Measurements from ENCODE around the gene CATSPERZ.

Gene CATSPERZ

GRCh38 chr11:64339286-64339685 is 39.1 kb downstream of the CATSPERZ start:
- no peak for FAIRE-seq
- TF ChIP-seq POLR2A (IDR thresholded peaks at IDR 0.05; ENCODE audit: low read depth, low read length) = no peak

DNA sequence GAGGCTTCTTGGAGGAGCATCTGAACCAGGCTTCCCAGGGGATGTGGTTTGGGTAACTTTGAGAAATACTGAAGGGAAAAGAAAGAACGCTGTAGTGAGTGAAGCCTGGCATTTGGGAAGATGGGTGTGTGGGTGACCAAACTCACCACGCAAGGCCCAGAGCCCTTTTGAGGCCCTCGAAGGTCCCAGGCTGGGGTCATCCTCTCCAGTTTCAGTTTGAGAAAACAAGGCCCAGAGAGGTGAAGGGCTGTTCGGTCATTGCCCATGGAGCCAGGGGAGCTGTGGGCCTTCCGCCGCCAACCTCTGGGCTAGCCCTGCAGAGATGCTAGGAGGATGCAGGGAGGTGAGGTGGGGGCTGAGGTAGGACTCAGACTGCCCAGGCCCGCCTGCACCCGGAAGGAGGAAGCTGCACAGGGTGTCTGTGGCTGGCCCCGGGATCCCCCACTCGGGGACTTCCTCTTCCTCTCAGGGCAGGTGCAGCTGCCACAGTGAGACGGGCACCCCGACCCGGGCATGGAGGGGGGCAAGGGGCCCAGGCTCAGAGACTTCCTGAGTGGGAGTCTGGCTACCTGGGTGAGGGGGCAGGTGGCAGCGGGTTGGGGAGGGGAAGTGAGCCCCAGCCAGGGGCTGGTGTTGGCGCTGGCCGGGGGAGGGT is 39.7 kb downstream of the CATSPERZ start, which contains the start of gene CCDC88B:
CCDC88B (plus strand) TSS at position 451 of the 655 bp plus-strand sequence; CDS start at position 514, 63 bp downstream.
- TF ChIP-seq POLR2A (IDR thresholded peaks at IDR 0.05; ENCODE audit: low read depth, low read length) = no peak
- DNase-seq (ENCODE audit: insufficient read length, low spot score) (no peak), FAIRE-seq (no peak)

More at GRCh38 chr11:64339286-64339685, 39.1 kb downstream of the CATSPERZ start:
- DNase-seq (ENCODE audit: insufficient read length, low spot score) = no peak

GRCh38 chr11:64340671-64341335 is 40.6 kb downstream of the CATSPERZ start:
- no peak for FAIRE-seq
- DNase-seq (ENCODE audit: insufficient read length, low spot score) = no peak
- no peak for TF ChIP-seq POLR2A (IDR thresholded peaks at IDR 0.05; ENCODE audit: low read depth, low read length)

- no peak for FAIRE-seq
- TF ChIP-seq POLR2A (IDR thresholded peaks at IDR 0.05; ENCODE audit: low read depth, low read length) = no peak
- DNase-seq (ENCODE audit: insufficient read length, low spot score) = no peak
Measured at GRCh38 chr11:64341429-64341828, 41.3 kb downstream of the CATSPERZ start.

- TF ChIP-seq POLR2A (IDR thresholded peaks at IDR 0.05; ENCODE audit: low read depth, low read length) = peak; percentile 74
- DNase-seq (ENCODE audit: insufficient read length, low spot score) (peak; percentile 90), FAIRE-seq (no peak)
Measured at GRCh38 chr11:64341851-64342791, 42.0 kb downstream of the CATSPERZ start.

DNA sequence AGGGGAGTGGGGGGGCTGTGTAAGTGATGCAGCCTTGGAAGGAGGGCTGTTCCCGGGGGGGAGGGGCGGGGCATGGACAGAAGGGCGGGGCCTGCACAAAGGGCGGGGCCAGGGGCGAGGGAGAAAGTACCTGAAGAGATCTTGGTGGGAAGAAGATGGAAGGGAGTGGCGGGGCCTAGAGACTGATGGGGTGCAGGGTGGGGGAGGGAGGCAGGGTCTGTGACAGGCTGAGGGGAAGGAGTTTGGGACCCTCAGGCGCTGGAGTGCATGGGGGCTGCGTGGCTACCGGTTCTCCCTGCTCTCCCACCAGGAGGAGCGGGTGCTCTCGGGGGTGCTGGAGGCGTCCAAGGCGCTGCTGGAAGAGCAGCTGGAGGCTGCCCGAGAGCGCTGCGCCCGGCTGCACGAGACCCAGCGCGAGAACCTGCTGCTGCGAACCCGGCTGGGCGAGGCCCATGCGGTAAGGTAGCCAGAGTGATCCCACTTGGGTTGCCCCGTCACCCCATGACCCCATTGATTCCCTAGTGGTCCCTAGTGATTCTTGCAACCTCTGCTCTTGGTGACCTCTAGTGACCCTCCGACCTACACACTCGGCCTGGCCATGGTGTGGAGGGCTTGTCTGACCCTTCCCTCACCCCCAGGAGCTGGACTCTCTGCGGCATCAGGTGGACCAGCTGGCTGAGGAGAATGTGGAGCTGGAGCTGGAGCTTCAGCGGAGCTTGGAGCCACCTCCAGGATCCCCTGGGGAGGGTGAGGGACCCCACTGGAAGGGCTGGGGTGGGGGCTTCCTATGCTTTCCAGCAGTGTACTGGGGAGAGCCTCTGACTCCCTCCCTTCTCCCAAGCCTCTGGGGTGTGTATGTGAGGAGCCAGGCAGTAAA is 42.9 kb downstream of the CATSPERZ start:
- DNase-seq (ENCODE audit: insufficient read length, low spot score) (no peak), FAIRE-seq (no peak)
- no peak for TF ChIP-seq POLR2A (IDR thresholded peaks at IDR 0.05; ENCODE audit: low read depth, low read length)

DNA sequence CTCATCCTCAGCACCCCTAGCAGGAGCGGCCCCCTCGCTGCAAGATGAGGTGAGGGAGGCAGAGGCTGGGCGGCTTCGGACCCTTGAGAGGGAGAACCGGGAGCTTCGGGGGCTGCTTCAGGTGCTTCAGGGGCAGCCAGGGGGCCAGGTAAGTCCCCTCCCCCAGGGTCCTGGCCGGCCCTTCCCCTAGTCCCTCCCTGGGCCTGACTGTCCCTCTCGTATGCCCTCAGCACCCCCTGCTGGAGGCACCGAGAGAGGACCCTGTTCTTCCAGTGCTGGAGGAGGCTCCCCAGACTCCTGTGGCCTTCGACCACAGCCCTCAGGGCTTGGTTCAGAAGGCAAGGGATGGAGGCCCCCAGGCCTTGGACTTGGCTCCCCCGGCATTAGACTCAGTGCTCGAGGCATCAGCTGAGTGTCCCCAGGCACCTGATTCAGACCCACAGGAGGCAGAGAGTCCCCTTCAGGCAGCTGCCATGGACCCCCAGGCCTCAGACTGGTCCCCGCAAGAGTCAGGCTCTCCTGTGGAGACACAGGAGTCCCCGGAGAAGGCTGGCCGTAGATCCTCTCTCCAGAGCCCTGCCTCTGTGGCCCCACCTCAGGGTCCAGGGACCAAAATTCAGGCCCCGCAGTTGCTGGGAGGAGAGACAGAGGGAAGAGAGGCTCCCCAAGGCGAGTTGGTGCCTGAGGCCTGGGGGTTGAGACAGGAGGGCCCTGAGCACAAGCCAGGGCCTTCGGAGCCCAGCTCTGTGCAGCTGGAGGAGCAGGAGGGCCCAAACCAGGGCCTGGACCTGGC is 43.8 kb downstream of the CATSPERZ start:
- no peak for FAIRE-seq
- no peak for TF ChIP-seq POLR2A (IDR thresholded peaks at IDR 0.05; ENCODE audit: low read depth, low read length)
- no peak for DNase-seq (ENCODE audit: insufficient read length, low spot score)

DNA sequence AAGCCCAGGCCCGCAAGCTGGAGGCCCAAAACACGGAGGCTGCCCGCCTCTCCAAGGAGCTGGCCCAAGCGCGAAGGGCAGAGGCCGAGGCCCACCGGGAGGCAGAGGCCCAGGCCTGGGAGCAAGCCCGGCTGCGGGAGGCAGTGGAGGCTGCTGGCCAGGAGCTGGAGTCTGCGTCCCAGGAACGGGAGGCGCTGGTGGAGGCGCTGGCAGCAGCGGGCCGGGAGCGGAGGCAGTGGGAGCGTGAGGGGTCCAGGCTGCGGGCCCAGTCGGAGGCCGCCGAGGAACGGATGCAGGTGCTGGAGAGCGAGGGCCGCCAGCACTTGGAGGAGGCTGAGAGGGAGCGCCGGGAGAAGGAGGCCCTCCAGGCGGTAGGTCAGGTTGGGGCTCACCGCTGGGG is 44.6 kb downstream of the CATSPERZ start:
- no peak for FAIRE-seq
- TF ChIP-seq POLR2A (IDR thresholded peaks at IDR 0.05; ENCODE audit: low read depth, low read length) = no peak
- DNase-seq (ENCODE audit: insufficient read length, low spot score) = no peak

DNA sequence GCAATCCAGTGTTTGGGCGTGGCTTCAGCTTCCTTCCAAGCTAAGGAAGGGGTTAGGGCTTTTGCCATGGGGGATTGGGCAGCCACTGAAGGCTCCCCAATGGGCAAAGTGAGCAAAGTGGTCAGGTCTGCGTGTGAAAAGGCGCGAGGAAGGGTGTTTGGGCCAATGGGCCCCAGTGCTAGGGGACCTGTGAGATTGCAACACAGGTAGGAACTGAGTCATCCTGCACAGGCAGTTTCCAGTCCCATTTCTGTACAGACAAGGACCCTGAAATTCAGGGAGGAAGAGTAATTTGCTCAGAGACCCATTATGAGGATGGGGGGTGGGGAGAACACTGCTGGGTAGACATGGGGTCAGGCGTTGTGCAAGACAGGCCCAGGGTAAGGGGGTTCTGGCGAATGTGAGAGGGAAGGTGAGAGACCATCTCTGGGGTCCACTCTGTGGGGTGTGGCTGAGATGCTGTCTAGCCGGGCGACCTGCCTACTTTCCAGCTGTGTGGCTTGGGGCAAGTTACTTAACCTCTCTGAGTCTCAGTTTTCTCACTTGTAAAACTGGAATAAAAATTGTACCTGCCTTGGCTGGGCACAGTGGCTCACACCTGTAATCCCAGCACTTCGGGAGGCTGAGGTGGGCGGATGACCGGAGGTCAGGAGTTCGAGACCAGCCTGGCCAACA is 47.2 kb downstream of the CATSPERZ start:
- FAIRE-seq = no peak
- no peak for TF ChIP-seq POLR2A (IDR thresholded peaks at IDR 0.05; ENCODE audit: low read depth, low read length)
- no peak for DNase-seq (ENCODE audit: insufficient read length, low spot score)

DNA sequence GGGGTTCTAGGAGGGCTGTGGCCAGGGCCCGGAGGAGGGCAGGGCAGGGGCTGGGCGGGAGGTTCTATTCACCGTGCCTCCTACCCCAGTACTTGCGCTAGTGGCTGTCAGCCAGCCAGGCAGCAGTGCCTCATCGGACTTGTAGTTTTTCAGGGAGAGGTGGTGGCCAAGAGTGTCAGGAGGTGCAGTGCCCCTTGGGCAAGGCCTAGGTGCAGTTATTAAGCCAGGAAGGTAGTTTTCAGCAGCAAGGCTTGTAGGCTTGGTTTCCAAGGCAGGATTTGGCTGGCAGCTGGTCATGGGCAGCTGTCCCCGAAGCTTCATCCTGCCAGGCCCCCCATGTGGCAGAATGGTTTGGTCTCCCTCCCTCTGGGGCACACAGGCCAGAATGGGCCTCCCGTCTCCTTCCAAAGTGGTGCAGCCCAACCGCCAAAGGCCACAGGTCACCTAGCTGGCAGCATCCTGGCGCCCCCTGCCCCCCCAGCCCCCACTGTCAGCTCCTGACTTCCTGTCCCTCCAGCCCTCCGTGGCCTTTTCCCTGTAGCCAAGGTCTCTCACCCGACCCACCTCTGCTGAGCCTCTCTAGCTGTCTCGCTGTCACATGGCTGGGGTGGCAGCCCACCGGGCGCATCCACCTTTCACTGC is 48.3 kb downstream of the CATSPERZ start:
- FAIRE-seq (no peak), DNase-seq (ENCODE audit: insufficient read length, low spot score) (no peak)
- no peak for TF ChIP-seq POLR2A (IDR thresholded peaks at IDR 0.05; ENCODE audit: low read depth, low read length)

- FAIRE-seq (no peak), DNase-seq (ENCODE audit: insufficient read length, low spot score) (no peak)
- no peak for TF ChIP-seq POLR2A (IDR thresholded peaks at IDR 0.05; ENCODE audit: low read depth, low read length)
Measured at GRCh38 chr11:64349025-64349387, 48.8 kb downstream of the CATSPERZ start.

- no peak for FAIRE-seq
- TF ChIP-seq POLR2A (IDR thresholded peaks at IDR 0.05; ENCODE audit: low read depth, low read length) = no peak
- DNase-seq (ENCODE audit: insufficient read length, low spot score) = no peak
Measured at GRCh38 chr11:64349404-64349803, 49.2 kb downstream of the CATSPERZ start.
